HL-60 (cell line): ENCODE results near the gene SELENOW.
"Not testable (repeated sequence)": the region's sequence is repeated elsewhere in the genome, so short reads cannot be mapped to it uniquely, and the experiment has no call there.

Experiments used
- DNase-seq, 2 experiments: peaks; one replicate each; pipeline ENCODE4 v3.0.0-alpha.2; 2010 to 2020; ENCODE audit warnings: low read depth in 1 of 2, low spot score in 1 of 2
- H3K27ac ChIP-seq: fragments of 250-450 bp; sonication (Bioruptor Pico); replicated peaks from 2 replicates; pipeline ENCODE4 v1.5.1; 2020; ENCODE audit warnings: mild to moderate bottlenecking, moderate library complexity
- H3K27me3 ChIP-seq: fragments of 250-450 bp; sonication (Bioruptor Pico); 2 replicates; pipeline ENCODE4 v1.5.1; 2021; ENCODE audit warnings: mild to moderate bottlenecking, moderate library complexity; ENCODE audit not compliant: insufficient read depth, poor library complexity, severe bottlenecking
- H3K4me3 ChIP-seq: replicated peaks from 2 replicates; pipeline ENCODE4 v1.5.1; 2011; ENCODE audit warnings: mild to moderate bottlenecking, control low read depth, low read length; ENCODE audit not compliant: insufficient read depth
- CTCF ChIP-seq: IDR thresholded peaks from one replicate; pipeline ENCODE4 v1.5.1; 2011; ENCODE audit warnings: low read length, control low read depth, inconsistent platforms; ENCODE audit not compliant: insufficient read depth
- GABPA ChIP-seq: IDR thresholded peaks from 2 replicates; pipeline ENCODE4 v1.6.1; 2012; ENCODE audit warnings: low read depth
- POLR2AphosphoS5 ChIP-seq: IDR thresholded peaks from 2 replicates; pipeline ENCODE4 v1.6.1; 2012; ENCODE audit warnings: low read depth
- REST ChIP-seq: IDR thresholded peaks from 2 replicates; pipeline ENCODE4 v1.6.1; 2012; ENCODE audit warnings: low read depth; ENCODE audit not compliant: insufficient replicate concordance
- SPI1 ChIP-seq: IDR thresholded peaks from 2 replicates; pipeline ENCODE4 v1.6.1; 2012; ENCODE audit warnings: low read depth, mild to moderate bottlenecking, borderline replicate concordance

SELENOW gene

GRCh38 chr19:47802521-47803043 lies 24.1 kb downstream of the SELENOW start:
- DNase-seq = no peak
- TF ChIP-seq REST (no peak), CTCF (no peak), SPI1 (no peak), POLR2AphosphoS5 (no peak), GABPA (no peak)
- H3K27ac ChIP-seq = no peak overlapping the region
- no peaks in the 10 kb centered on the region for H3K27me3 ChIP-seq
- no peak overlapping the region for H3K4me3 ChIP-seq

- H3K4me3 ChIP-seq, H3K27me3 ChIP-seq, H3K27ac ChIP-seq, DNase-seq: not testable (repeated sequence)
Observed at GRCh38 chr19:47803148-47803547, 24.6 kb downstream of the SELENOW start.

- H3K27ac ChIP-seq, DNase-seq, H3K27me3 ChIP-seq, H3K4me3 ChIP-seq: not testable (repeated sequence)
Observed at GRCh38 chr19:47803671-47804070, 25.2 kb downstream of the SELENOW start.

GRCh38 chr19:47804451-47804850 lies 25.9 kb downstream of the SELENOW start, which contains the start of gene TPRX1:
Gene TPRX1 (minus strand): TSS chr19:47804551. CDS start chr19:47804539, 12 bp downstream.
- H3K4me3 ChIP-seq, DNase-seq, H3K27me3 ChIP-seq, H3K27ac ChIP-seq: not testable (repeated sequence)

- Histone ChIP-seq H3K27ac (no peak overlapping the region), H3K27me3 (no peaks in the 10 kb centered on the region), H3K4me3 (no peak overlapping the region)
- TF ChIP-seq POLR2AphosphoS5 (no peak), CTCF (no peak), REST (no peak), GABPA (no peak), SPI1 (no peak)
- no peak for DNase-seq
Observed at GRCh38 chr19:47805313-47805712, 26.8 kb downstream of the SELENOW start.
